GM19468 (cell line): ENCODE results near the gene IQCC.

Experiments used
- ATAC-seq: cut with Tn5 transposase; IDR thresholded peaks from one replicate; pipeline ENCODE4 v1.9.1; 2021; ENCODE audit warnings: mild to moderate bottlenecking, moderate library complexity, moderate number of reproducible peaks; ENCODE audit not compliant: unreplicated experiment; ENCODE audit errors: extremely low read depth

IQCC gene

GRCh38 chr1:32250893-32251716, 45.6 kb downstream of the IQCC start, which contains the start of gene LCK:
Gene LCK, plus strand, starts transcription at chr1:32251265. Its CDS starts 23,065 bp downstream, at chr1:32274330.
- ATAC-seq = no peak

GRCh38 chr1:32255072-32256071, 49.9 kb downstream of the IQCC start:
- ATAC-seq = no peak

GRCh38 chr1:32256473-32257226, 51.2 kb downstream of the IQCC start:
- ATAC-seq = no peak

GRCh38 chr1:32257227-32257508, 51.7 kb downstream of the IQCC start:
- ATAC-seq = no peak
